ENCODE data around the gene PDZD7.

The PDZD7 gene

GRCh38 chr10:101028446-101029337, 2.2 kb downstream of the PDZD7 start:
- ATAC-seq (ENCODE audit: insufficient read depth, low read depth): no peak
- Histone ChIP-seq H3K9ac (ENCODE audit: low read depth, low read length) (no peak overlapping the region), H3K4me3 (ENCODE audit: low read depth in 1 of 2, low read length in 2 of 2) (no peak overlapping the region), H4K20me1 (ENCODE audit: insufficient read depth, low read length) (peaks cover 16% of the 10 kb centered on the region), H3K4me1 (ENCODE audit: insufficient read depth, low read length) (peaks cover 32% of the 10 kb centered on the region), H3K79me2 (ENCODE audit: insufficient read depth, low read length) (no peaks in the 10 kb centered on the region), H3K36me3 (ENCODE audit: insufficient read depth, low read length) (no peaks in the 10 kb centered on the region), H3K27me3 (ENCODE audit: insufficient read depth, low read length, poor library complexity) (peaks cover 14% of the 10 kb centered on the region), H3K9me3 (ENCODE audit: insufficient read depth, low read length, severe bottlenecking) (no peaks in the 10 kb centered on the region), H3K27ac (ENCODE audit: low read length) (no peak overlapping the region), H2AFZ (ENCODE audit: low read depth, low read length) (no peak overlapping the region), H3K4me2 (ENCODE audit: insufficient read depth, low read length) (no peak overlapping the region)
- no peak for DNase-seq
- TF ChIP-seq EZH2 (IDR thresholded peaks at IDR 0.05; ENCODE audit: borderline replicate concordance, low read depth, low read length, severe bottlenecking): no peak
- TF ChIP-seq, protein P1, sequence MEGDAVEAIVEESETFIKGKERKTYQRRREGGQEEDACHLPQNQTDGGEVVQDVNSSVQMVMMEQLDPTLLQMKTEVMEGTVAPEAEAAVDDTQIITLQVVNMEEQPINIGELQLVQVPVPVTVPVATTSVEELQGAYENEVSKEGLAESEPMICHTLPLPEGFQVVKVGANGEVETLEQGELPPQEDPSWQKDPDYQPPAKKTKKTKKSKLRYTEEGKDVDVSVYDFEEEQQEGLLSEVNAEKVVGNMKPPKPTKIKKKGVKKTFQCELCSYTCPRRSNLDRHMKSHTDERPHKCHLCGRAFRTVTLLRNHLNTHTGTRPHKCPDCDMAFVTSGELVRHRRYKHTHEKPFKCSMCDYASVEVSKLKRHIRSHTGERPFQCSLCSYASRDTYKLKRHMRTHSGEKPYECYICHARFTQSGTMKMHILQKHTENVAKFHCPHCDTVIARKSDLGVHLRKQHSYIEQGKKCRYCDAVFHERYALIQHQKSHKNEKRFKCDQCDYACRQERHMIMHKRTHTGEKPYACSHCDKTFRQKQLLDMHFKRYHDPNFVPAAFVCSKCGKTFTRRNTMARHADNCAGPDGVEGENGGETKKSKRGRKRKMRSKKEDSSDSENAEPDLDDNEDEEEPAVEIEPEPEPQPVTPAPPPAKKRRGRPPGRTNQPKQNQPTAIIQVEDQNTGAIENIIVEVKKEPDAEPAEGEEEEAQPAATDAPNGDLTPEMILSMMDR (IDR thresholded peaks at IDR 0.05; ENCODE audit: borderline replicate concordance, extremely low read depth, low read length, poor library complexity, severe bottlenecking): no peak

DNA sequence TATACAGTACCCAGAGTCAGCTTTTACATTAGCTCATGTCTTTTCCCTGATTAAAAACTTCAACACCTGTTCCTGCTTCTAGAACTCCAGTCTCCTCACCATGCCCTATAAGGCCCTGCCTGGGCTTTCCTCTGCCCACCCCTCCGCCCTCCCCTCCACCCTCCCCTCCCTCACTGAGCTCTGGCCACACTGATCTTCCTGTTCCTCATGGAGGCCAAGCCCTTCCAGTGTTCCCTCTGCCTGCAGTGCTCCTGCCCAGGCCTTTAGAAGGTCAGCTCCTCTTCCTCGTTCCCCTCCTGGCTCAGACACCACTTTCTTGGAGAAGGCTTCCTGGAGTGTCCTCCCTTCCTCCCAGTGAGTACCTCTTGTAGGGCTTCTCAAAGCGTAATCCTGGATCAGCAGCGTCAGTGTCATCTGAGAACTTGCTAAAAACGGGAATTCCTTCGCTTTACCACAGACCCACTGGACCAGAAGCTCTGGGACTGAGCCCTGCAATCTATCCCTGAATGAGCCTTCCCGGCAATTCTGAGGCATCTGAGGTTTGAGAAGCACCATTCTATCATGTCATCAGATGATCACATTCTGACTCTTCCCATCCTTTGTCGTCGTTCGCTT, 3.7 kb downstream of the PDZD7 start:
- H3K27me3 ChIP-seq (ENCODE audit: insufficient read depth, low read length, poor library complexity): peaks cover 14% of the 10 kb centered on the region
- peaks cover 8% of the 10 kb centered on the region for H4K20me1 ChIP-seq (ENCODE audit: insufficient read depth, low read length)
- no peaks in the 10 kb centered on the region for H3K79me2 ChIP-seq (ENCODE audit: insufficient read depth, low read length)
- no peaks in the 10 kb centered on the region for H3K36me3 ChIP-seq (ENCODE audit: insufficient read depth, low read length)
- H3K4me1 ChIP-seq (ENCODE audit: insufficient read depth, low read length): peaks cover 21% of the 10 kb centered on the region
- H3K9ac ChIP-seq (ENCODE audit: low read depth, low read length): no peak overlapping the region
- no peak overlapping the region for H2AFZ ChIP-seq (ENCODE audit: low read depth, low read length)
- TF ChIP-seq EZH2 (IDR thresholded peaks at IDR 0.05; ENCODE audit: borderline replicate concordance, low read depth, low read length, severe bottlenecking): no peak
- TF ChIP-seq, protein P1 (IDR thresholded peaks at IDR 0.05; ENCODE audit: borderline replicate concordance, extremely low read depth, low read length, poor library complexity, severe bottlenecking): no peak
- DNase-seq (no peak), ATAC-seq (ENCODE audit: insufficient read depth, low read depth) (no peak)
- H3K4me2 ChIP-seq (ENCODE audit: insufficient read depth, low read length): no peak overlapping the region
- H3K27ac ChIP-seq (ENCODE audit: low read length): no peak overlapping the region
- no peak overlapping the region for H3K4me3 ChIP-seq (ENCODE audit: low read depth in 1 of 2, low read length in 2 of 2)
- no peaks in the 10 kb centered on the region for H3K9me3 ChIP-seq (ENCODE audit: insufficient read depth, low read length, severe bottlenecking)

DNA sequence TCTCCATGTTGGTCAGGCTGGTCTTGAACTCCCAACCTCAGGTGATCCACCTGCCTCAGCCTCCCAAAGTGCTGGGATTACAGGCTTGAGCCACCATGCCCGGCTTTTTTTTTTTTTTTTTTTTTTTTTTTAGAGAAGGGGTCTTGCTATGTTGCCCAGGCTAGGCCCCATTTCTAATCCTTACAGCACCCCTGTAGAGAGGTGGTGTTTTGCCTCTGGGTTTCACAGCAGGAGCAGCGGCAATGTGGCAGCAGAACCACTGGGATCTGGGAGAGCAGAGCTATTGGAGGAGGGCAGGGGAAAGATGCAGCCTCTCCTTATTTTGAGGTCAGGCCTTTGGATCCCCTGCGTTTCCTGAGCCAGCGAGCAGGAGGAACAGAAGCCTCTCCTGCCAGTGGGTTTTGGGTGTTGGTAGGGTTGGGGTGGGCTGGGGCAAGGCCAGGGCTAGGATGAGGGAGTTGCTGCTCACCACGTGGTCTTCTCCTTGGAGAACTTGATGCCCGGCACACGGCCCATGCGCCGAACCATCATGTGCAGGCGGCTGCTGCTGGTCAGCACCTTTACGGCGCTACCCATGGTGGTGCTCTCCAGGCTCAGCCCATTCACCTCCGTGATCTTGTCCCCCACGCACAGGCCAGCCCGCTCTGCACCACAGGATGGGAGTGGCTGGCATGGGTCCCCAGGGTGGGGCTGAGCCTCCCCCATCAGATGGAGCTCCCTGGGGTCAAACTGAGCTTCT, 7.8 kb downstream of the PDZD7 start:
- TF ChIP-seq, protein P1 (IDR thresholded peaks at IDR 0.05; ENCODE audit: borderline replicate concordance, extremely low read depth, low read length, poor library complexity, severe bottlenecking): no peak
- no peak for TF ChIP-seq EZH2 (IDR thresholded peaks at IDR 0.05; ENCODE audit: borderline replicate concordance, low read depth, low read length, severe bottlenecking)
- peaks cover 6% of the 10 kb centered on the region for H3K27me3 ChIP-seq (ENCODE audit: insufficient read depth, low read length, poor library complexity)
- H3K4me1 ChIP-seq (ENCODE audit: insufficient read depth, low read length): no peaks in the 10 kb centered on the region
- no peaks in the 10 kb centered on the region for H3K36me3 ChIP-seq (ENCODE audit: insufficient read depth, low read length)
- H3K9me3 ChIP-seq (ENCODE audit: insufficient read depth, low read length, severe bottlenecking): no peaks in the 10 kb centered on the region
- no peak overlapping the region for H3K27ac ChIP-seq (ENCODE audit: low read length)
- no peaks in the 10 kb centered on the region for H3K79me2 ChIP-seq (ENCODE audit: insufficient read depth, low read length)
- H4K20me1 ChIP-seq (ENCODE audit: insufficient read depth, low read length): no peaks in the 10 kb centered on the region
- DNase-seq (no peak), ATAC-seq (ENCODE audit: insufficient read depth, low read depth) (no peak)
- H3K9ac ChIP-seq (ENCODE audit: low read depth, low read length): no peak overlapping the region
- no peak overlapping the region for H2AFZ ChIP-seq (ENCODE audit: low read depth, low read length)
- no peak overlapping the region for H3K4me3 ChIP-seq (ENCODE audit: low read depth in 1 of 2, low read length in 2 of 2)
- H3K4me2 ChIP-seq (ENCODE audit: insufficient read depth, low read length): no peak overlapping the region
